IPS-NIHi7 (cell line): ENCODE results near the gene TTLL6.

Experiments
- DNase-seq: peaks from one replicate; pipeline ENCODE4 v3.0.0; 2012; ENCODE audit warnings: mixed read lengths; ENCODE audit errors: extremely low spot score

Gene TTLL6

GRCh38 chr17:48760411-48760810, 56.6 kb downstream of the TTLL6 start:
- no peak for DNase-seq

- no peak for DNase-seq
Measured at GRCh38 chr17:48759288-48759687, 57.7 kb downstream of the TTLL6 start.

GRCh38 chr17:48757524-48757961, 59.5 kb downstream of the TTLL6 start:
- no peak for DNase-seq

GRCh38 chr17:48756830-48757251, 60.2 kb downstream of the TTLL6 start:
- no peak for DNase-seq

- DNase-seq: no peak
Measured at GRCh38 chr17:48755356-48755755, 61.7 kb downstream of the TTLL6 start.

- DNase-seq: peak; percentile 78
Measured at GRCh38 chr17:48754500-48755261, 62.3 kb downstream of the TTLL6 start.

GRCh38 chr17:48753794-48754499, 63.1 kb downstream of the TTLL6 start:
- DNase-seq: no peak

GRCh38 chr17:48752399-48753288, 64.4 kb downstream of the TTLL6 start:
- no peak for DNase-seq

GRCh38 chr17:48751733-48752398, 65.2 kb downstream of the TTLL6 start:
- DNase-seq: no peak

GRCh38 chr17:48751172-48751571, 65.9 kb downstream of the TTLL6 start:
- no peak for DNase-seq

- DNase-seq: no peak
Measured at GRCh38 chr17:48749621-48750553, 67.1 kb downstream of the TTLL6 start.

GRCh38 chr17:48748718-48749566, 68.1 kb downstream of the TTLL6 start:
- no peak for DNase-seq

- DNase-seq: peak; percentile 32
Measured at GRCh38 chr17:48747445-48748363, 69.3 kb downstream of the TTLL6 start.

- DNase-seq: no peak
Measured at GRCh38 chr17:48746916-48747444, 70.0 kb downstream of the TTLL6 start.

GRCh38 chr17:48745381-48746275, 71.4 kb downstream of the TTLL6 start:
- DNase-seq: no peak

GRCh38 chr17:48740537-48740936, 76.5 kb downstream of the TTLL6 start:
- DNase-seq: no peak
